Measurements from ENCODE around the gene TM4SF20.
A peak's percentile ranks its signal among the peaks of the same experiment; 100 is the strongest.
"Not testable (repeated sequence)": the region's sequence is repeated elsewhere in the genome, so short reads cannot be mapped to it uniquely, and the experiment has no call there.

The TM4SF20 gene

GRCh38 chr2:227398684-227399670 is 19.9 kb upstream of the TM4SF20 start:
- DNase-seq (ENCODE audit: low read depth in 3 of 3): no peak

- no peak for DNase-seq (ENCODE audit: low read depth in 3 of 3)
Observed at GRCh38 chr2:227397562-227397961, 18.5 kb upstream of the TM4SF20 start.

GRCh38 chr2:227395556-227395955 is 16.4 kb upstream of the TM4SF20 start:
- no peak for DNase-seq (ENCODE audit: low read depth in 3 of 3)

GRCh38 chr2:227394401-227394800 is 15.3 kb upstream of the TM4SF20 start:
- DNase-seq (ENCODE audit: low read depth in 3 of 3): no peak

GRCh38 chr2:227390468-227391256 is 11.6 kb upstream of the TM4SF20 start:
- DNase-seq (ENCODE audit: low read depth in 3 of 3): no peak

GRCh38 chr2:227389661-227390060 is 10.6 kb upstream of the TM4SF20 start:
- DNase-seq (ENCODE audit: low read depth in 3 of 3): no peak

- no peak for DNase-seq (ENCODE audit: low read depth in 3 of 3)
Observed at GRCh38 chr2:227389231-227389630, 10.1 kb upstream of the TM4SF20 start.

GRCh38 chr2:227388537-227389011 is 9.5 kb upstream of the TM4SF20 start:
- no peak for DNase-seq (ENCODE audit: low read depth in 3 of 3)

- DNase-seq (ENCODE audit: low read depth in 3 of 3): not testable (repeated sequence)
Observed at GRCh38 chr2:227387583-227387982, 8.5 kb upstream of the TM4SF20 start, which contains the start of gene SCYGR1. Gene SCYGR1, minus strand, starts transcription at chr2:227387949. Its CDS starts 0 bp downstream, at chr2:227387949.

- DNase-seq (ENCODE audit: low read depth in 3 of 3): no peak
Observed at GRCh38 chr2:227386630-227387029, 7.5 kb upstream of the TM4SF20 start.

GRCh38 chr2:227383686-227384085 is 4.6 kb upstream of the TM4SF20 start:
- no peak for DNase-seq (ENCODE audit: low read depth in 3 of 3)

GRCh38 chr2:227382241-227382835 is 3.2 kb upstream of the TM4SF20 start:
- DNase-seq (ENCODE audit: low read depth in 3 of 3): peak in 2 of 3 experiments; percentile 8 to 18

- no peak for DNase-seq (ENCODE audit: low read depth in 3 of 3)
Observed at GRCh38 chr2:227378371-227378782, 729 bp downstream of the TM4SF20 start.

- no peak for DNase-seq (ENCODE audit: low read depth in 3 of 3)
Observed at GRCh38 chr2:227377467-227378351, 1.4 kb downstream of the TM4SF20 start.

- DNase-seq (ENCODE audit: low read depth in 3 of 3): no peak
Observed at GRCh38 chr2:227376656-227377396, 2.3 kb downstream of the TM4SF20 start.

GRCh38 chr2:227374158-227374557 is 4.9 kb downstream of the TM4SF20 start:
- peak in 2 of 3 experiments; percentile 22 to 45 for DNase-seq (ENCODE audit: low read depth in 3 of 3)

- no peak for DNase-seq (ENCODE audit: low read depth in 3 of 3)
Observed at GRCh38 chr2:227373389-227373788, 5.7 kb downstream of the TM4SF20 start.

GRCh38 chr2:227370791-227371312 is 8.3 kb downstream of the TM4SF20 start:
- no peak for DNase-seq (ENCODE audit: low read depth in 3 of 3)

- DNase-seq (ENCODE audit: low read depth in 3 of 3): no peak
Observed at GRCh38 chr2:227370092-227370491, 9.0 kb downstream of the TM4SF20 start.

GRCh38 chr2:227368574-227368973 is 10.5 kb downstream of the TM4SF20 start:
- no peak for DNase-seq (ENCODE audit: low read depth in 3 of 3)
